ENCODE data around the gene LRRC8D.

Gene LRRC8D

GRCh38 chr1:89943846-89944781 is 123.3 kb downstream of the LRRC8D start:
- DNase-seq = no peak

- no peak for DNase-seq
These were observed 125.1 kb downstream of the LRRC8D start for GRCh38 chr1:89945852-89946476.

- DNase-seq = no peak
These were observed 125.7 kb downstream of the LRRC8D start for GRCh38 chr1:89946532-89946931.

GRCh38 chr1:89948722-89949345 is 128.0 kb downstream of the LRRC8D start:
- no peak for DNase-seq

GRCh38 chr1:89949991-89950624 is 129.3 kb downstream of the LRRC8D start:
- DNase-seq = no peak

GRCh38 chr1:89950703-89951102 is 129.9 kb downstream of the LRRC8D start:
- no peak for DNase-seq

- DNase-seq = no peak
These were observed 131.2 kb downstream of the LRRC8D start for GRCh38 chr1:89951766-89952604.

GRCh38 chr1:89952605-89953130 is 131.8 kb downstream of the LRRC8D start:
- DNase-seq = no peak

- no peak for DNase-seq
These were observed 132.3 kb downstream of the LRRC8D start for GRCh38 chr1:89953131-89953626.

- no peak for DNase-seq
These were observed 133.1 kb downstream of the LRRC8D start for GRCh38 chr1:89953929-89954328.

- DNase-seq = no peak
These were observed 133.6 kb downstream of the LRRC8D start for GRCh38 chr1:89954401-89954800.

- DNase-seq = no peak
These were observed 134.7 kb downstream of the LRRC8D start for GRCh38 chr1:89955311-89956205.

GRCh38 chr1:89957107-89957506 is 136.3 kb downstream of the LRRC8D start:
- DNase-seq = no peak

- no peak for DNase-seq
These were observed 138.2 kb downstream of the LRRC8D start for GRCh38 chr1:89958851-89959654.

GRCh38 chr1:89959719-89960118 is 138.9 kb downstream of the LRRC8D start:
- DNase-seq = no peak

- DNase-seq = no peak
These were observed 141.4 kb downstream of the LRRC8D start for GRCh38 chr1:89962024-89962741.

GRCh38 chr1:89962742-89963075 is 141.9 kb downstream of the LRRC8D start:
- DNase-seq = no peak

GRCh38 chr1:89965193-89965768 is 144.4 kb downstream of the LRRC8D start:
- no peak for DNase-seq

GRCh38 chr1:89966656-89967055 is 145.8 kb downstream of the LRRC8D start:
- DNase-seq = no peak

All from NCI-H2029 treated with DMSO at 0.1 percent for 48 hours (cell line).